HG02642 (cell line): ENCODE measurements around the gene SPATS2.

Source experiments
- ATAC-seq: cut with Tn5 transposase; IDR thresholded peaks from one replicate; pipeline ENCODE4 v1.9.1; 2021; ENCODE audit warnings: mild to moderate bottlenecking; ENCODE audit not compliant: unreplicated experiment, poor library complexity

SPATS2 gene

GRCh38 chr12:49562831-49563230 is 195.6 kb downstream of the SPATS2 start:
- ATAC-seq, result no peak

- no peak for ATAC-seq
Measured at GRCh38 chr12:49563951-49564685, 196.9 kb downstream of the SPATS2 start.

DNA sequence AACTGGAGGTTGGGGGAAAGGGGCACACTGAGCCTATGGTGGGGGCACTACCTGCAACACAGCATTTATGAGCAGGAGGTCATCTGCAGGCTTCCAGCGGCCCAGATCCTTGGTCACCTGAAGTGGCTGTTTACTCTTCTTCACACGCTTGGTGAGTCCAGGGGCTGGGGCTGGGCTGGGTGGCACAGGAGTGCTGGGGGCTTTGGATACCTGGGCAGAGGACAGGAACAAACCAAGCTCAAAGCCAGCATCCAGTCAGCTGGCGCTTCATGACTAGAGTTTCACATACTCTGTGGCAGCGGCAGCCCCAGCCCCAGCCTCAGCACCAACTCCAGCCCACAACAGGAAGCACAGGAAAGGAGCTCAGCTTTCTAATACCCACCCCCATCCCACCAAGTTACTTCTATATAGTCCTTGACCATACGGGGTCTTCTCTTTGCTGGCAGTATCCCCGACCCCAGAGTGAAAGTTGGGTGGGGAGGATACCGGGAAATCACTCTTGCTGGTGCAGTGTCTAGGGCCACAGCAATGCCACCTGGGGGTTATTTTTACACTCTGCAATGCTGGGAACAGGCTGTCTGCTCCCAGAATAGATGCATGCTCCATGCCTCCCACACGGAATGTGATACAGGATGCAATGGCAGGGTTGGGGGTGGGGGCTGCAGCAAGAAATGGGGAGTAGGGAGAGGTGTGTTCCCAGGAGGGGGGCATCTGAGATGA is 197.6 kb downstream of the SPATS2 start:
- ATAC-seq, result no peak

- no peak for ATAC-seq
Measured at GRCh38 chr12:49565406-49566265, 198.4 kb downstream of the SPATS2 start.

- ATAC-seq, result no peak
Measured at GRCh38 chr12:49566361-49566760, 199.1 kb downstream of the SPATS2 start.

GRCh38 chr12:49567302-49567610 is 200.0 kb downstream of the SPATS2 start:
- peak; percentile 8 for ATAC-seq

GRCh38 chr12:49567611-49568441 is 200.6 kb downstream of the SPATS2 start, which contains the start of gene MCRS1:
TSS of gene MCRS1 (minus strand) at chr12:49568142. CDS start at chr12:49566731, 1,411 bp downstream.
- peak; percentile 88 for ATAC-seq

- ATAC-seq, result peak; percentile 20
Measured at GRCh38 chr12:49568442-49569162, 201.3 kb downstream of the SPATS2 start.
